Mesenchymal stem cell (in vitro differentiated cells and primary cell): Measurements from ENCODE around the gene TNS4.

ENCODE experiments used
- DNase-seq: peaks from one replicate; pipeline ENCODE4 v3.0.0-alpha.2; 2013
- H2AFZ ChIP-seq: one replicate; pipeline ENCODE4 v1.6.1; 2013; ENCODE audit warnings: low read depth, mild to moderate bottlenecking, control low read depth, inconsistent platforms, low read length, moderate library complexity
- H2AK5ac ChIP-seq: 2 replicates; pipeline ENCODE4 v1.6.1; 2013; ENCODE audit warnings: low read length, moderate library complexity, mild to moderate bottlenecking, inconsistent platforms; ENCODE audit not compliant: severe bottlenecking
- H2BK120ac ChIP-seq: one replicate; pipeline ENCODE4 v1.6.1; 2013; ENCODE audit warnings: low read depth, mild to moderate bottlenecking, inconsistent platforms, low read length, moderate library complexity
- H2BK12ac ChIP-seq, 2 experiments: one replicate each; pipeline ENCODE4 v1.6.1; 2013; ENCODE audit warnings: inconsistent platforms in 2 of 2, low read length in 2 of 2, mild to moderate bottlenecking in 2 of 2, moderate library complexity in 2 of 2, control low read depth in 1 of 2
- H2BK15ac ChIP-seq: one replicate; pipeline ENCODE4 v1.6.1; 2013; ENCODE audit warnings: mild to moderate bottlenecking, low read depth, inconsistent platforms; ENCODE audit not compliant: poor library complexity, severe bottlenecking
- H2BK5ac ChIP-seq: 2 replicates; pipeline ENCODE4 v1.6.1; 2013; ENCODE audit warnings: low read depth, mild to moderate bottlenecking, low read length, control low read depth, inconsistent platforms; ENCODE audit not compliant: poor library complexity, severe bottlenecking
- H3K14ac ChIP-seq, 2 experiments: one replicate each; pipeline ENCODE4 v1.6.1; 2013; ENCODE audit warnings: inconsistent platforms in 2 of 2, low read length in 2 of 2, control low read depth in 1 of 2, mild to moderate bottlenecking in 1 of 2, moderate library complexity in 1 of 2
- H3K18ac ChIP-seq, 2 experiments: one replicate each; pipeline ENCODE4 v1.6.1; 2013; ENCODE audit warnings: inconsistent platforms in 2 of 2, low read length in 2 of 2, control low read depth in 1 of 2, low read depth in 1 of 2, mild to moderate bottlenecking in 1 of 2
- H3K23ac ChIP-seq, 2 experiments: one replicate each; pipeline ENCODE4 v1.6.1; 2013; ENCODE audit warnings: inconsistent platforms in 2 of 2, low read length in 2 of 2, mild to moderate bottlenecking in 2 of 2, moderate library complexity in 2 of 2, control low read depth in 1 of 2
- H3K27ac ChIP-seq: 2 replicates; pipeline ENCODE4 v1.5.1; 2013; ENCODE audit warnings: mild to moderate bottlenecking, moderate library complexity, low read length, control low read depth, inconsistent platforms; ENCODE audit not compliant: poor library complexity, severe bottlenecking
- H3K27me3 ChIP-seq, 2 experiments: 2 replicates each; pipeline versions ENCODE4 v1.6.1 to v1.7.0; 2013; ENCODE audit warnings: low read length in 2 of 2, mild to moderate bottlenecking in 2 of 2, moderate library complexity in 2 of 2, control low read depth in 1 of 2, inconsistent platforms in 1 of 2; ENCODE audit not compliant: control insufficient read depth in 1 of 2, insufficient read depth in 1 of 2
- H3K36me3 ChIP-seq, 2 experiments: 2 replicates each; pipeline versions ENCODE4 v1.6.1 to v1.7.0; 2013; ENCODE audit warnings: low read length in 2 of 2, control low read depth in 1 of 2, inconsistent platforms in 1 of 2, low read depth in 1 of 2, mild to moderate bottlenecking in 1 of 2; ENCODE audit not compliant: insufficient read depth in 2 of 2, control insufficient read depth in 1 of 2
- H3K4ac ChIP-seq, 2 experiments: one replicate each; pipeline ENCODE4 v1.6.1; 2013; ENCODE audit warnings: inconsistent platforms in 2 of 2, low read length in 2 of 2, mild to moderate bottlenecking in 2 of 2, moderate library complexity in 2 of 2, control low read depth in 1 of 2, low read depth in 1 of 2
- H3K4me1 ChIP-seq: 2 replicates; pipeline ENCODE4 v1.6.1; 2013; ENCODE audit warnings: low read depth, low read length, control low read depth; ENCODE audit not compliant: control insufficient read depth, insufficient read depth
- H3K4me2 ChIP-seq: 2 replicates; pipeline ENCODE4 v1.6.1; 2013; ENCODE audit warnings: low read length, mild to moderate bottlenecking, inconsistent platforms; ENCODE audit not compliant: poor library complexity, severe bottlenecking
- H3K4me3 ChIP-seq, 2 experiments: 2 replicates each; pipeline versions ENCODE4 v1.5.1 to v1.7.0; 2013; ENCODE audit warnings: low read length in 2 of 2, mild to moderate bottlenecking in 2 of 2, control low read depth in 1 of 2, low read depth in 1 of 2; ENCODE audit not compliant: insufficient read depth in 1 of 2
- H3K79me1 ChIP-seq: replicated peaks from 2 replicates; pipeline ENCODE4 v1.6.1; 2013; ENCODE audit warnings: mild to moderate bottlenecking, control low read depth, low read length, inconsistent platforms; ENCODE audit not compliant: poor library complexity, severe bottlenecking
- H3K9ac ChIP-seq: 2 replicates; pipeline ENCODE4 v1.7.0; 2013; ENCODE audit warnings: mild to moderate bottlenecking, low read length, moderate library complexity
- H3K9me3 ChIP-seq: 2 replicates; pipeline ENCODE4 v1.7.0; 2013; ENCODE audit warnings: mild to moderate bottlenecking, low read length; ENCODE audit not compliant: control insufficient read depth
- H4K8ac ChIP-seq: one replicate; pipeline ENCODE4 v1.6.1; 2013; ENCODE audit warnings: inconsistent platforms, mild to moderate bottlenecking, low read length, moderate library complexity
- H4K91ac ChIP-seq: one replicate; pipeline ENCODE4 v1.6.1; 2013; ENCODE audit warnings: mild to moderate bottlenecking, low read length, inconsistent platforms
- WGBS: methylation state at CpG from one replicate; pipeline ENCODE4 v1.1.7; 2013; ENCODE audit warnings: mixed read lengths; 5-methylcytosine and 5-hydroxymethylcytosine counted together

TNS4 gene

GRCh38 chr17:40466298-40466971, 35.0 kb downstream of the TNS4 start:
- Histone ChIP-seq H3K4me3 (no peak overlapping the region), H3K18ac (no peak overlapping the region), H2AK5ac (no peak overlapping the region), H2BK12ac (no peak overlapping the region), H4K91ac (no peak overlapping the region), H3K9me3 (no peaks in the 10 kb centered on the region), H2BK5ac (no peak overlapping the region), H3K4me1 (peaks cover 19% of the 10 kb centered on the region), H3K27ac (no peak overlapping the region), H3K4ac (no peak overlapping the region), H3K27me3 (no peaks in the 10 kb centered on the region), H3K79me1 (no peaks in the 10 kb centered on the region), H3K23ac (no peak overlapping the region), H3K9ac (no peak overlapping the region), H2AFZ (no peak overlapping the region), H2BK120ac (no peak overlapping the region), H3K4me2 (no peak overlapping the region), H4K8ac (no peak overlapping the region), H3K14ac (peak overlapping the region in 1 of 2 experiments; percentile 18), H3K36me3 (no peaks in the 10 kb centered on the region), H2BK15ac (no peak overlapping the region)
- DNase-seq, result no peak
- WGBS, result 94% methylated on average over 9 of the region's 11 CpGs

DNA sequence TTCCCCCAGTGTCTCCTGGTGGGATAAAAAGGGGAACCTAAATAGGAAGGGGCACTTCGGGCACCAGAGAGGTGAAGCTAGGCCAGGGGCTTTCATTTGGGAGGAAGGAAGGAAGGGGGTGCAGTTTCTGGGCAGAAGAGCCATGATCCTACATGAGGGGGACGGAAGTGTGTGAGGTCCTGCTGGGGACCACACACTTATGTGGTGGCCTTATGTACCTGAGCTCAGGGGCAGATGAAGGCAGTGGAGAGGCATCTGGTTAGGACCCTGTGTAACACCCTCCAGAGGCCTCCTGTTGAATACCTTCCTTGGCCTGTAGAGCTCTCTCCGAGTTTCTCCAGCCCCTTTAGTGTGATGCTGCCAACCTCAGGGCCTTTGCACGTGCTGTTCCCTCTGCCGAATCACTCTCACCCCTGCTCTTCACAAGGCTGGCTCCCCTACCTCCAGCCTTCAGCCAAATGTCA, 37.0 kb downstream of the TNS4 start:
- H2BK5ac ChIP-seq, result no peak overlapping the region
- H3K18ac ChIP-seq, result no peak overlapping the region
- no peak overlapping the region for H2BK12ac ChIP-seq
- H3K79me1 ChIP-seq, result no peaks in the 10 kb centered on the region
- H3K4me3 ChIP-seq, result no peak overlapping the region
- H2BK120ac ChIP-seq, result no peak overlapping the region
- no peak overlapping the region for H3K23ac ChIP-seq
- DNase-seq, result no peak
- H3K4me2 ChIP-seq, result no peak overlapping the region
- no peaks in the 10 kb centered on the region for H3K9me3 ChIP-seq
- H3K27me3 ChIP-seq, result no peaks in the 10 kb centered on the region
- H2AK5ac ChIP-seq, result no peak overlapping the region
- H3K9ac ChIP-seq, result no peak overlapping the region
- H3K36me3 ChIP-seq, result peaks cover 5 to 8% of the 10 kb centered on the region in 2 experiments
- H3K14ac ChIP-seq, result no peak overlapping the region
- peaks cover 13% of the 10 kb centered on the region for H3K4me1 ChIP-seq
- no peak overlapping the region for H2AFZ ChIP-seq
- H4K91ac ChIP-seq, result no peak overlapping the region
- H4K8ac ChIP-seq, result no peak overlapping the region
- 93% methylated on average over 5 of the region's 5 CpGs for WGBS
- H3K27ac ChIP-seq, result no peak overlapping the region
- no peak overlapping the region for H3K4ac ChIP-seq
- H2BK15ac ChIP-seq, result no peak overlapping the region

- H4K91ac ChIP-seq, result no peak overlapping the region
- no peak for DNase-seq
- H3K9ac ChIP-seq, result peak overlapping the region; percentile 68
- H2BK12ac ChIP-seq, result no peak overlapping the region
- no peak overlapping the region for H3K4me3 ChIP-seq
- peaks cover 17 to 21% of the 10 kb centered on the region in 2 experiments for H3K36me3 ChIP-seq
- no peak overlapping the region for H2AFZ ChIP-seq
- H3K23ac ChIP-seq, result no peak overlapping the region
- H3K4me1 ChIP-seq, result peaks cover 21% of the 10 kb centered on the region
- H3K27me3 ChIP-seq, result no peaks in the 10 kb centered on the region
- no peak overlapping the region for H3K14ac ChIP-seq
- peak overlapping the region; percentile 15 for H3K27ac ChIP-seq
- no peaks in the 10 kb centered on the region for H3K9me3 ChIP-seq
- no peak overlapping the region for H4K8ac ChIP-seq
- no peak overlapping the region for H3K4ac ChIP-seq
- no peak overlapping the region for H2AK5ac ChIP-seq
- no peak overlapping the region for H2BK120ac ChIP-seq
- 40% methylated on average over 11 of the region's 11 CpGs for WGBS
- H3K79me1 ChIP-seq, result no peaks in the 10 kb centered on the region
- H3K18ac ChIP-seq, result no peak overlapping the region
- no peak overlapping the region for H2BK15ac ChIP-seq
- H3K4me2 ChIP-seq, result no peak overlapping the region
- no peak overlapping the region for H2BK5ac ChIP-seq
Observed at GRCh38 chr17:40463122-40463550, 38.3 kb downstream of the TNS4 start.

- Histone ChIP-seq H3K14ac (no peak overlapping the region), H3K23ac (peak overlapping the region in 1 of 2 experiments; percentile 6), H2BK15ac (no peak overlapping the region), H3K4me1 (peaks cover 27% of the 10 kb centered on the region), H4K91ac (no peak overlapping the region), H3K9ac (peak overlapping the region; percentile 68), H3K4me3 (no peak overlapping the region), H2BK5ac (no peak overlapping the region), H3K4ac (no peak overlapping the region), H3K36me3 (peaks cover 22 to 23% of the 10 kb centered on the region in 2 experiments), H3K4me2 (no peak overlapping the region), H3K18ac (peak overlapping the region in 1 of 2 experiments; percentile 29), H2AK5ac (no peak overlapping the region), H2BK12ac (peak overlapping the region in 1 of 2 experiments; percentile 10), H3K27me3 (no peaks in the 10 kb centered on the region), H2BK120ac (no peak overlapping the region), H2AFZ (no peak overlapping the region), H4K8ac (no peak overlapping the region), H3K79me1 (no peaks in the 10 kb centered on the region), H3K9me3 (no peaks in the 10 kb centered on the region), H3K27ac (peak overlapping the region; percentile 9)
- DNase-seq, result no peak
- WGBS, result 77% methylated on average over 9 of the region's 9 CpGs
Observed at GRCh38 chr17:40462343-40463121, 38.9 kb downstream of the TNS4 start.
